Suprapubic skin (tissue), 4 donors: Measurements from ENCODE around the gene HIRIP3.

Experiments used
- CTCF ChIP-seq, 2 donors: fragments of 200-600 bp in 1 of 2; fragments of 450-650 bp in 1 of 2; sonication (generic) in 1 of 2; IDR thresholded peaks; one replicate each; pipeline ENCODE4 v1.5.1; 2016 to 2019; ENCODE audit warnings: antibody characterized with exemption in 2 of 2, mild to moderate bottlenecking in 1 of 2, moderate library complexity in 1 of 2
- EP300 ChIP-seq: sonication (generic); formaldehyde crosslinking; IDR thresholded peaks from one replicate; pipeline ENCODE4 v1.6.1; 2017; ENCODE audit warnings: antibody characterized with exemption
- POLR2A ChIP-seq, 2 donors: fragments of 450-650 bp; IDR thresholded peaks; one replicate each; pipeline ENCODE4 v1.6.1; 2017; ENCODE audit warnings: antibody characterized with exemption in 2 of 2, mild to moderate bottlenecking in 2 of 2, moderate library complexity in 2 of 2
- POLR2AphosphoS5 ChIP-seq, 3 donors: sonication (generic); formaldehyde crosslinking; IDR thresholded peaks; one replicate each; pipeline ENCODE4 v1.6.1; 2017; ENCODE audit warnings: antibody characterized with exemption in 3 of 3

GRCh38 chr16:29995911-29996765, 721 bp upstream of the HIRIP3 start, which contains the start of gene INO80E:
- no peak for TF ChIP-seq CTCF (IDR thresholded peaks at IDR 0.05)
- TF ChIP-seq POLR2AphosphoS5 (IDR thresholded peaks at IDR 0.05), result peak in 2 of 3 donors; percentile 78 to 82
- TF ChIP-seq EP300, result no peak
- TF ChIP-seq POLR2A (IDR thresholded peaks at IDR 0.05), result no peak
